IPS-NIHi7 (cell line): Measurements from ENCODE around the gene CTAG1A.
"Not testable (repeated sequence)": the region's sequence is repeated elsewhere in the genome, so short reads cannot be mapped to it uniquely, and the experiment has no call there.

ENCODE experiments used
- DNase-seq: peaks from one replicate; pipeline ENCODE4 v3.0.0; 2012; ENCODE audit warnings: mixed read lengths; ENCODE audit errors: extremely low spot score

Gene CTAG1A

DNA sequence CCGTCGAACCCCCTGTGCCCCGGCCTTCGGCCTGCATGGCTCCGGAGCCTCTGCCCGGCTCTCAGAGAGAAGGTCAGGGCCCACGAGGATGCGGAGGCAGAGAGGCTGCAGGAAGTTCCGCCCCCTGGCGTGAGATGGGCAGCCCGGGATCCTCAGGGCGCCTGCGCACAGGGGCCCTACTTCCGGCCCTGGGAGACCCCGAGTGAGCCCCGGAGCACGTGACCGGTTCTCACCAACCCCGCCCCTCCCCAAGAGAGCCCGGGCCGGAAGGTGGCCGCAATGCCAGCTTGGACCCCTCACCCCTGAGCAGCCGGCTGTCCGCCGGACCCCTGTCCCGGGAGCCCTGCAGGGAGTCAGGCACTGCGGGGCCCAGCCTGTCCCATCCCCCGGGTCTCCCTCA is 34.2 kb downstream of the CTAG1A start, which contains the start of gene CTAG1B:
Gene CTAG1B (minus strand): TSS at position 101 of the 400 bp plus-strand sequence. CDS start 64 bp downstream, at position 37.
- DNase-seq: not testable (repeated sequence)

DNA sequence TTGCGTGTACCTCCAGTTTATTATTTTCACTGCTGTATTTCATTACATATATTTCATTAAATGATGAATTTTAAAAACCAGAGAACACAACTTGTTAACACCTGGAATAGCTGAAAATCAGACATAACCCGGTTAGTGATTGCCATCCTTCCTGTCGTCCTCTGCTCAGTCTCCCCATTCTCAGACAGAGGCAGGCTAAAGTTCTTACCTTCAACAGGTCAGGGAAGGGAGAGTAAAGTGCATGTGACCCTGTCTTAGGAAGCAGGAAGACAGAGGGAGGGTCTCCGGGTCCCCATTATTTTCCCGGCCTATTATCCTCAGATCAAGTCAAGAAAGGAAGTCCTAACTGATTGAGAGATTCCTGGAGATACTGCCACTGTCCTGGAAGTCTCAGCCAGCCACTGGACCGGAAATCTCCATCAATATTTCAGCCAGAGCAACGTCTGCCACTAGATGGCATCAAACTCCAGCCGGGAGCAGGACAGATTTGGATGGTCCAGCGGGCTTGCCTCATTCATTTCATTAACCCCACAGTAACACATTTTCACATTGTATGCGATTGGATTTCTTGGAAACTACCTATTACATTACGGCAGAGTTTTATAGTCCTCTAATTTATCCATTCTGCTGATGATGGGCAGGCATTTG is 36.0 kb downstream of the CTAG1A start:
- not testable (repeated sequence) for DNase-seq

DNA sequence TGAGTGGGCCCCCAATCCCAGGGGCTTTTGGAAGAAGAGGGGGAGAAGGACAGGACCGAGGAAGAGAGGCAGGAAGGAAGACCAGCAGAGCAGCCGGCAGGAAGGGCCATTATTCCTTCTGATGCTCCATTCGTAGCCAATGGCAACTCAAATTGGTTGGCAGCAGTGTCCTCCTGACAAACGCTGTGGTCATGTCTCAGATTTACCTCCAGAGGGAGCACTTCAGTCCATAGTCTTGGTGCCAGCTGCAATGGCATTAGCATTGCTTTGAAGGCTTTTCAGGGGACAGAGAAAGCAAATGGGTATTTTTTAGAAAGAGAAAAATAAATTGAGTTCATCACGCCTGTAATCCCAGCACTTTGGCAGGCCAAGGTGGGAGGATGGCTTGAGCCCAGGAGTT is 44.0 kb downstream of the CTAG1A start:
- DNase-seq: not testable (repeated sequence)

DNA sequence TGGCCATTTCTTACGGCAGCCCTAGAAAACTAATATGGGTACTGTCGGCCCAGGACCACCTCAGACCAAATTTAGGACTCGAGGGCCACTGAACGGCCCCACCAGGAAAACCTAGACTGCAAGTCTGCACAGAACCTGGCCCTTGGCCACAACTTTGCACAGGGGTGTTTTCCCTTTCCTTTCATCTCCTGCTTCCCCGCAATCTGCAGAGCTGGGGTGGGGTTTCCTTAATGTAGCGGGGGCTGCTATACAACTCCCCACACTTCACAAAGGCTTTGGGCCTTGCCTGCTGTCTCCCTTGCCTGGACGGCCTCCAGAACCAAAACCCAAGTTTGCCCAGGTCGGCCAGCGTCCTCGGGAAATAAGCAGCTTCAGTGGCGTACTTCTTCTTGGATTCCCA is 46.0 kb downstream of the CTAG1A start:
- not testable (repeated sequence) for DNase-seq

DNA sequence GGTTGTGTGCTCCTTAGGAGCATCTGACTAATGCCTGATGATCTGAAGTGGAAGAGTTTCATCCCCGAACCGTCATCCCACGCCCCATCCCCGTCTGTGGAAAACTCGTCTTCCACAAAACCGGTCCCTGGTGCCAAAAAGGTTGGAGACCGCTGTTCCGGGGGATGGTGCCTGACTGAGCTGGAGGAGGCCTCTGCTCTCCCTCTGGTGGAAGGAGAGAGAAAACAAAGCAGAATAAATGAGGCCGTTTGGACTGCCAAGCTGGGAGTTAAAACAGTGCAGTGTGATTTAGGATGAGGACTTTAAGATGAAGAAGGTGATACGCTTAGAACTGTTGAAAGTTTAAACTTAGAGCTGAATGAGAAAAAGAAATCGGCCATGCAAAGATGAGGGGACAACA is 48.7 kb downstream of the CTAG1A start:
- DNase-seq: not testable (repeated sequence)
